Neuronal stem cell (in vitro differentiated cells): ENCODE data around the gene ASCC2.

Experiments used
- DNase-seq: peaks from one replicate; pipeline ENCODE4 v3.0.0-alpha.2; 2013; ENCODE audit warnings: low spot score
- H2AFZ ChIP-seq: one replicate; pipeline ENCODE4 v1.6.1; 2013; ENCODE audit warnings: mild to moderate bottlenecking, low read length, inconsistent platforms
- H2AK5ac ChIP-seq: 2 replicates; pipeline ENCODE4 v1.6.1; 2013; ENCODE audit warnings: low read depth, mild to moderate bottlenecking, inconsistent platforms, low read length, moderate library complexity, mixed read lengths
- H2BK120ac ChIP-seq: 2 replicates; pipeline ENCODE4 v1.6.1; 2013; ENCODE audit warnings: low read depth, mild to moderate bottlenecking, inconsistent platforms, low read length, moderate library complexity, mixed read lengths
- H2BK12ac ChIP-seq: one replicate; pipeline ENCODE4 v1.6.1; 2013; ENCODE audit warnings: low read length, inconsistent platforms
- H2BK15ac ChIP-seq: 2 replicates; pipeline ENCODE4 v1.6.1; 2013; ENCODE audit warnings: mild to moderate bottlenecking, low read length, inconsistent platforms, mixed read lengths
- H2BK5ac ChIP-seq: one replicate; pipeline ENCODE4 v1.6.1; 2013; ENCODE audit warnings: inconsistent platforms, mild to moderate bottlenecking, low read length, moderate library complexity
- H3K14ac ChIP-seq: one replicate; pipeline ENCODE4 v1.6.1; 2013; ENCODE audit warnings: low read length, inconsistent platforms
- H3K18ac ChIP-seq: 2 replicates; pipeline ENCODE4 v1.6.1; 2013; ENCODE audit warnings: low read length, inconsistent platforms
- H3K23ac ChIP-seq: 2 replicates; pipeline ENCODE4 v1.6.1; 2013; ENCODE audit warnings: low read depth, mild to moderate bottlenecking, mixed read lengths, low read length, inconsistent platforms; ENCODE audit not compliant: poor library complexity
- H3K27ac ChIP-seq: replicated peaks from 3 replicates; pipeline ENCODE4 v1.5.1; 2013; ENCODE audit warnings: low read length, inconsistent platforms
- H3K27me3 ChIP-seq, 3 experiments: 2 replicates each; pipeline ENCODE4 v1.6.1; 2013; ENCODE audit warnings: low read length in 3 of 3, mild to moderate bottlenecking in 2 of 3, inconsistent platforms in 1 of 3, low read depth in 1 of 3, mixed read lengths in 1 of 3, moderate library complexity in 1 of 3; ENCODE audit not compliant: control insufficient read depth in 3 of 3, insufficient read depth in 3 of 3
- H3K36me3 ChIP-seq, 2 donors: replicated peaks in 1 of 2; 2 replicates each; pipeline ENCODE4 v1.6.1; 2013; ENCODE audit warnings: low read length in 2 of 2; ENCODE audit not compliant: control insufficient read depth in 2 of 2, insufficient read depth in 2 of 2
- H3K4ac ChIP-seq: 2 replicates; pipeline ENCODE4 v1.6.1; 2013; ENCODE audit warnings: inconsistent platforms, mild to moderate bottlenecking, low read length, moderate library complexity
- H3K4me1 ChIP-seq, 2 donors: 1 replicate in 1 of 2; 2 replicates in 1 of 2; pipeline ENCODE4 v1.6.1; 2013; ENCODE audit warnings: low read length in 2 of 2, low read depth in 1 of 2; ENCODE audit not compliant: control insufficient read depth in 2 of 2, insufficient read depth in 1 of 2
- H3K4me2 ChIP-seq: one replicate; pipeline ENCODE4 v1.6.1; 2013; ENCODE audit warnings: mild to moderate bottlenecking, low read length, inconsistent platforms; ENCODE audit not compliant: insufficient read depth, poor library complexity, severe bottlenecking
- H3K4me3 ChIP-seq, 2 donors: 2 replicates each; pipeline ENCODE4 v1.5.1; 2013; ENCODE audit warnings: low read length in 2 of 2, mild to moderate bottlenecking in 2 of 2, inconsistent platforms in 1 of 2, moderate library complexity in 1 of 2
- H3K79me1 ChIP-seq: one replicate; pipeline ENCODE4 v1.6.1; 2013; ENCODE audit warnings: low read depth, mild to moderate bottlenecking, inconsistent platforms, low read length, moderate library complexity
- H3K9ac ChIP-seq: one replicate; pipeline ENCODE4 v1.6.1; 2013; ENCODE audit warnings: mild to moderate bottlenecking, low read depth, low read length, inconsistent platforms; ENCODE audit not compliant: poor library complexity
- H3K9me3 ChIP-seq, 2 donors: replicated peaks in 1 of 2; 2 replicates each; pipeline versions ENCODE3 to v1.6.1; 2013; ENCODE audit warnings: low read length in 2 of 2, mild to moderate bottlenecking in 2 of 2, inconsistent platforms in 1 of 2, low read depth in 1 of 2, mixed read lengths in 1 of 2, moderate library complexity in 1 of 2; ENCODE audit not compliant: control insufficient read depth in 2 of 2, insufficient read depth in 1 of 2
- H4K8ac ChIP-seq: one replicate; pipeline ENCODE4 v1.6.1; 2013; ENCODE audit warnings: low read depth, mild to moderate bottlenecking, inconsistent platforms, low read length, moderate library complexity
- H4K91ac ChIP-seq: one replicate; pipeline ENCODE4 v1.6.1; 2013; ENCODE audit warnings: low read length, low read depth, mild to moderate bottlenecking, inconsistent platforms; ENCODE audit not compliant: poor library complexity
- WGBS, 2 donors: extraction: QIAGEN DNeasy Blood & Tissue Kit; methylation state at CpG; one replicate each; pipeline ENCODE4 v1.1.7; 2013; ENCODE audit warnings: missing lambda C conversion rate in 2 of 2, mixed read lengths in 1 of 2; ENCODE audit not compliant: insufficient read length in 2 of 2, insufficient replicate concordance in 1 of 2; ENCODE audit errors: extremely low coverage in 2 of 2; 5-methylcytosine and 5-hydroxymethylcytosine counted together

The ASCC2 gene

GRCh38 chr22:29766632-29767170 is 71.4 kb downstream of the ASCC2 start, which contains the start of gene ZMAT5:
ZMAT5 (minus strand) TSS chr22:29767007; CDS start chr22:29748544, 18,463 bp downstream.
- peaks cover 5 to 8% of the 10 kb centered on the region in 2 donors for H3K4me1 ChIP-seq
- peak within 1 kb of the TSS; percentile 8 for H2AK5ac ChIP-seq
- H2BK120ac ChIP-seq, result no peak within 1 kb of the TSS
- peak within 1 kb of the TSS; percentile 100 for H3K9ac ChIP-seq
- peak within 1 kb of the TSS; percentile 98 for H3K18ac ChIP-seq
- H3K36me3 ChIP-seq, result peaks cover 12 to 24% of the 10 kb centered on the region in 2 donors
- H3K4me3 ChIP-seq, result peak within 1 kb of the TSS; percentile 94 to 97
- H2BK12ac ChIP-seq, result no peak within 1 kb of the TSS
- H3K9me3 ChIP-seq, result no peaks in the 10 kb centered on the region
- DNase-seq, result peak; percentile 95
- H3K27ac ChIP-seq, result peak within 1 kb of the TSS; percentile 6
- no peak within 1 kb of the TSS for H3K4ac ChIP-seq
- H2BK5ac ChIP-seq, result peak within 1 kb of the TSS; percentile 30
- H3K4me2 ChIP-seq, result peak within 1 kb of the TSS; percentile 75
- peak within 1 kb of the TSS; percentile 68 for H4K8ac ChIP-seq
- H2AFZ ChIP-seq, result peak within 1 kb of the TSS; percentile 80
- H3K14ac ChIP-seq, result peak within 1 kb of the TSS; percentile 94
- no peaks in the 10 kb centered on the region for H3K27me3 ChIP-seq
- H2BK15ac ChIP-seq, result no peak within 1 kb of the TSS
- no peak within 1 kb of the TSS for H4K91ac ChIP-seq
- peaks cover 6% of the 10 kb centered on the region for H3K79me1 ChIP-seq
- peak within 1 kb of the TSS; percentile 40 for H3K23ac ChIP-seq
- WGBS, 2 donors, result no CpG with 5 or more reads among the region's 32 CpGs

GRCh38 chr22:29765905-29766631 is 72.0 kb downstream of the ASCC2 start:
- H2AK5ac ChIP-seq, result peak overlapping the region; percentile 8
- peaks cover 6% of the 10 kb centered on the region for H3K79me1 ChIP-seq
- no peak overlapping the region for H3K23ac ChIP-seq
- no peak overlapping the region for H2BK15ac ChIP-seq
- H2BK12ac ChIP-seq, result no peak overlapping the region
- peaks cover 5 to 8% of the 10 kb centered on the region in 2 donors for H3K4me1 ChIP-seq
- no peaks in the 10 kb centered on the region for H3K9me3 ChIP-seq
- H3K4me3 ChIP-seq, result peak overlapping the region; percentile 88 to 94
- peak overlapping the region; percentile 80 for H2AFZ ChIP-seq
- peaks cover 12 to 23% of the 10 kb centered on the region in 2 donors for H3K36me3 ChIP-seq
- H3K4me2 ChIP-seq, result peak overlapping the region; percentile 75
- H3K27me3 ChIP-seq, result no peaks in the 10 kb centered on the region
- H4K91ac ChIP-seq, result no peak overlapping the region
- no peak overlapping the region for H2BK120ac ChIP-seq
- no peak overlapping the region for H4K8ac ChIP-seq
- peak overlapping the region; percentile 94 for H3K14ac ChIP-seq
- WGBS, 2 donors, result no CpG with 5 or more reads among the region's 15 CpGs
- DNase-seq, result peak; percentile 15
- peak overlapping the region; percentile 6 for H3K27ac ChIP-seq
- peak overlapping the region; percentile 85 for H3K9ac ChIP-seq
- no peak overlapping the region for H3K4ac ChIP-seq
- no peak overlapping the region for H2BK5ac ChIP-seq
- peak overlapping the region; percentile 91 for H3K18ac ChIP-seq

- Histone ChIP-seq H4K91ac (no peak overlapping the region), H2AK5ac (no peak overlapping the region), H3K4ac (no peak overlapping the region), H4K8ac (no peak overlapping the region), H3K27me3 (no peaks in the 10 kb centered on the region), H3K9ac (no peak overlapping the region), H3K9me3 (no peaks in the 10 kb centered on the region), H2BK15ac (no peak overlapping the region), H2BK12ac (no peak overlapping the region), H3K4me1 (peaks cover 6% of the 10 kb centered on the region in 2 donors), H3K4me2 (no peak overlapping the region), H2AFZ (no peak overlapping the region), H3K14ac (no peak overlapping the region), H2BK5ac (no peak overlapping the region), H3K18ac (no peak overlapping the region), H3K23ac (no peak overlapping the region), H3K27ac (no peak overlapping the region), H3K79me1 (no peaks in the 10 kb centered on the region), H3K4me3 (no peak overlapping the region), H3K36me3 (no peaks in the 10 kb centered on the region), H2BK120ac (no peak overlapping the region)
- WGBS, 2 donors, result no CpG with 5 or more reads among the region's 15 CpGs
- DNase-seq, result no peak
Measured at GRCh38 chr22:29762263-29762662, 75.8 kb downstream of the ASCC2 start.

GRCh38 chr22:29758959-29759358 is 79.1 kb downstream of the ASCC2 start:
- no peak overlapping the region for H4K91ac ChIP-seq
- no peak overlapping the region for H3K23ac ChIP-seq
- no peak overlapping the region for H3K9ac ChIP-seq
- H2BK15ac ChIP-seq, result no peak overlapping the region
- H3K9me3 ChIP-seq, result no peaks in the 10 kb centered on the region
- peaks cover 5 to 6% of the 10 kb centered on the region in 2 donors for H3K4me1 ChIP-seq
- no peak overlapping the region for H3K4me3 ChIP-seq
- H4K8ac ChIP-seq, result no peak overlapping the region
- H3K4ac ChIP-seq, result no peak overlapping the region
- no peak for DNase-seq
- H2BK5ac ChIP-seq, result no peak overlapping the region
- no peaks in the 10 kb centered on the region for H3K79me1 ChIP-seq
- H3K4me2 ChIP-seq, result no peak overlapping the region
- H3K27ac ChIP-seq, result no peak overlapping the region
- H2AK5ac ChIP-seq, result no peak overlapping the region
- no peak overlapping the region for H3K14ac ChIP-seq
- H3K27me3 ChIP-seq, result no peaks in the 10 kb centered on the region
- no peaks in the 10 kb centered on the region for H3K36me3 ChIP-seq
- peak overlapping the region; percentile 68 for H2AFZ ChIP-seq
- no peak overlapping the region for H2BK12ac ChIP-seq
- no peak overlapping the region for H2BK120ac ChIP-seq
- no CpG with 5 or more reads among the region's 5 CpGs for WGBS, 2 donors
- H3K18ac ChIP-seq, result no peak overlapping the region
